GM23248 (cell line): ENCODE results near the gene ADIRF.
"Not testable (repeated sequence)": the region's sequence is repeated elsewhere in the genome, so short reads cannot be mapped to it uniquely, and the experiment has no call there.

Source experiments
- EZH2 ChIP-seq: fragments of 200-600 bp; sonication (generic); IDR thresholded peaks from 2 replicates; pipeline ENCODE4 v1.6.1; 2018; ENCODE audit warnings: antibody characterized with exemption, mild to moderate bottlenecking; ENCODE audit not compliant: insufficient read depth, poor library complexity, severe bottlenecking
- EZH2phosphoT487 ChIP-seq: fragments of 200-600 bp; sonication (generic); IDR thresholded peaks from 2 replicates; pipeline ENCODE4 v1.6.1; 2018; ENCODE audit warnings: antibody characterized with exemption, moderate library complexity, mild to moderate bottlenecking, low read depth; ENCODE audit not compliant: insufficient read depth

DNA sequence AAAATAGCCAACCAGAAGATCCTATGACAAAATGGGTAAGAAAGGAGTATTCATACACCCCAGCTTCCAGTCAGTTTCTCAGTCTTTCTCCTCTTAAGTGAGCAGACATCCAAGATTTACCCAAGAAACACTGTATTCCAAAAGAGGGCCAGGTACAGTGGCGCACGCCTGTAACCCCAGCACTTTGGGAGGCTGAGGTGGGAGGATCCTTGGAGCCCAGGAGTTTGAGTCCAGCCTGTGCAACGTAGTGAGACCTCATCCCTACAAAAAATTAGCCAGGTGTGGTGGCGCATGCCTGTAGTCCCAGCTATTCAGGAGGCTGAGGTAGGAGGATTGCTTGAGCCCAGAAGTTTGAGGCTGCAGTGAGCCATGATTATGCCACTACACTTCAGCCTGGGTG is 20.5 kb upstream of the ADIRF start:
- TF ChIP-seq EZH2phosphoT487, EZH2: not testable (repeated sequence)
